Calu3 (cell line): ENCODE measurements around the gene MPV17L2. TPM values are rescaled to one million over a fixed set of nuclear protein-coding genes. Genes with fewer than 3 reads are reported as not detected.
A peak's percentile ranks its signal among the peaks of the same experiment; 100 is the strongest.

ENCODE experiments used
- BruUV-seq: library from RNA; stranded (reverse); fragments of 400-500 nt; replicated peaks from 2 replicates; lab custom pipeline; 2021; lab: Mats Ljungman, UMichigan
- CTCF ChIA-PET: fragments of 300-600 bp; sonication (Branson Sonifier 250); formaldehyde crosslinking; loops from one replicate; lab custom pipeline; 2022; ENCODE audit warnings: antibody characterized with exemption; lab: Charles Lee
- DNase-seq: peaks from one replicate; pipeline ENCODE4 v3.0.0; 2022
- H3K27ac Mint-ChIP-seq: one replicate; pipeline ENCODE4 v1.8.0; 2022; ENCODE audit warnings: mixed read lengths; ENCODE audit not compliant: unreplicated experiment
- H3K27me3 Mint-ChIP-seq: one replicate; pipeline ENCODE4 v1.8.0; 2022; ENCODE audit warnings: mixed read lengths; ENCODE audit not compliant: unreplicated experiment
- H3K36me3 Mint-ChIP-seq: one replicate; pipeline ENCODE4 v1.8.0; 2022; ENCODE audit warnings: mild to moderate bottlenecking, moderate library complexity, mixed read lengths; ENCODE audit not compliant: insufficient read depth, unreplicated experiment
- H3K4me1 Mint-ChIP-seq: one replicate; pipeline ENCODE4 v1.8.0; 2022; ENCODE audit warnings: mild to moderate bottlenecking, low read depth, mixed read lengths; ENCODE audit not compliant: unreplicated experiment
- H3K4me3 Mint-ChIP-seq: one replicate; pipeline ENCODE4 v1.8.0; 2022; ENCODE audit warnings: mild to moderate bottlenecking, low read depth, moderate library complexity, mixed read lengths; ENCODE audit not compliant: unreplicated experiment
- H3K9me3 Mint-ChIP-seq: one replicate; pipeline ENCODE4 v1.8.0; 2022; ENCODE audit warnings: low read depth, mixed read lengths; ENCODE audit not compliant: unreplicated experiment
- CTCF ChIP-seq: fragments of 200-600 bp; IDR thresholded peaks from one replicate; pipeline ENCODE4 v1.8.0; 2022; ENCODE audit warnings: antibody characterized with exemption; ENCODE audit not compliant: unreplicated experiment
- intact Hi-C: fragments of 100-400 bp; cut with micrococcal nuclease; formaldehyde crosslinking; loops from one replicate; pipeline ENCODE4 v1.10.0; 2022; ENCODE audit not compliant: unreplicated experiment
- total RNA-seq: library from RNA; stranded (reverse); gene quantifications from 2 replicates; pipeline ENCODE4 v1.2.3, GENCODE V29; 2022

The MPV17L2 gene
- total RNA-seq, 1 experiment from 2014 or later, result 10.9 TPM

DNA sequence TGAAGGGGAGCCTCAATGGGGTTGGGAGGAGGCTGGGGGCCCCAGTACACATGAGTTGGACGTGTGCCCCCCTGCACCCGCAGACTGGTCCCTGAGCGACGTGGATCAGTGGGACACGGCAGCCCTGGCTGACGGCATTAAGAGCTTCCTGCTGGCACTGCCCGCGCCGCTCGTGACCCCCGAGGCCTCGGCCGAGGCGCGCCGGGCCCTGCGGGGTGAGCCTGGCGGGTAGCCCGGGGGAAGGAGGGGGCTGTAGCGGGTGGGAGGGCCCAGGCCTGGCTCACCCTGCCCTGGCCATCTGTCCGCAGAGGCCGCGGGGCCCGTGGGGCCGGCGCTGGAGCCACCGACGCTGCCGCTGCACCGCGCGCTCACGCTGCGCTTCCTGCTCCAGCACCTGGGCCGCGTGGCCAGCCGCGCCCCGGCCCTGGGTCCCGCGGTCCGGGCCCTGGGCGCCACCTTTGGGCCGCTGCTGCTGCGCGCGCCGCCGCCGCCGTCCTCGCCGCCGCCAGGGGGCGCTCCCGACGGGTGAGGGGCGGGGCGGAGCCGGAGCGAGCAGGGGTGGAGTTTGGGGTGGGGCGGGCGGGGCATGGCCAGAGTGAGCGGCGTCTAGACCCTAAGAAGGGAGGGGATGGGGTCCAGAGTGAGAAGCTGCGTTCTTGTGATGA is 31.9 kb upstream of the MPV17L2 start:
- Mint-ChIP-seq H3K36me3 (peaks cover 38% of the 10 kb centered on the region), H3K4me1 (peaks cover 6% of the 10 kb centered on the region), H3K4me3 (no peak overlapping the region), H3K9me3 (no peaks in the 10 kb centered on the region), H3K27ac (no peak overlapping the region), H3K27me3 (no peaks in the 10 kb centered on the region)
- CTCF ChIA-PET, result interaction anchor here (0.7 kb wide), 2 partner anchors 23 to 225 kb away, joined by 3 read pairs; no protein-coding TSS in a partner anchor
- no TSS peak for BruUV-seq
- intact Hi-C loops, result no loop called here
- no peak for TF ChIP-seq CTCF
- DNase-seq, result peak; percentile 81

DNA sequence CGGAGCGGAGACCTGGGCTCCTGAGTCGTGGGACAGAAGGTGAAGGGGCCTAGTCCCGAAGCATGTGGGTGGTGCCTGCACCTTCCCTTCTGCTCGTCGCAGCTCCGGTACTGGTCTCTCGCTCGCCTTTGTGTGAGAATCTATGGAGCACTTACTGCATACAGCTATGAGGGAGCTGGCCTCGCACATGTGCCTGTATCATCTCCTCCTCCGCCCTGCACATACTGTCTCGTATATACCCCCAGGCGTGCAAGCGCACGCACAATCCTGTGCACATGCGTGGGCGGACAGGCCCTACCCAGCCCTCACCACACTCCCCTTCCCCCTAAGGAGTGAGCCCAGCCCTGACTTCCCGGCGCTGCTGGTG is 31.4 kb upstream of the MPV17L2 start:
- CTCF ChIA-PET, result no interaction called here
- DNase-seq, result no peak
- H3K4me3 Mint-ChIP-seq, result no peak overlapping the region
- BruUV-seq, result no TSS peak
- H3K4me1 Mint-ChIP-seq, result peaks cover under 1% of the 10 kb centered on the region
- H3K27me3 Mint-ChIP-seq, result no peaks in the 10 kb centered on the region
- intact Hi-C loops, result no loop called here
- no peak overlapping the region for H3K27ac Mint-ChIP-seq
- H3K9me3 Mint-ChIP-seq, result no peaks in the 10 kb centered on the region
- no peak for TF ChIP-seq CTCF
- H3K36me3 Mint-ChIP-seq, result peaks cover 40% of the 10 kb centered on the region

- no peaks in the 10 kb centered on the region for H3K4me1 Mint-ChIP-seq
- CTCF ChIA-PET, result no interaction called here
- TF ChIP-seq CTCF, result no peak
- H3K27me3 Mint-ChIP-seq, result no peaks in the 10 kb centered on the region
- H3K4me3 Mint-ChIP-seq, result no peak overlapping the region
- no peaks in the 10 kb centered on the region for H3K9me3 Mint-ChIP-seq
- no peak overlapping the region for H3K27ac Mint-ChIP-seq
- BruUV-seq, result no TSS peak
- no peak for DNase-seq
- intact Hi-C loops, result no loop called here
- peaks cover 47% of the 10 kb centered on the region for H3K36me3 Mint-ChIP-seq
These were observed 28.9 kb upstream of the MPV17L2 start for GRCh38 chr19:18164072-18164471.

- peaks cover 52% of the 10 kb centered on the region for H3K36me3 Mint-ChIP-seq
- BruUV-seq, result no TSS peak
- no peak for DNase-seq
- H3K4me3 Mint-ChIP-seq, result no peak overlapping the region
- H3K4me1 Mint-ChIP-seq, result no peaks in the 10 kb centered on the region
- no peak for TF ChIP-seq CTCF
- H3K27ac Mint-ChIP-seq, result no peak overlapping the region
- CTCF ChIA-PET, result no interaction called here
- no peaks in the 10 kb centered on the region for H3K27me3 Mint-ChIP-seq
- intact Hi-C loops, result no loop called here
- no peaks in the 10 kb centered on the region for H3K9me3 Mint-ChIP-seq
These were observed 27.0 kb upstream of the MPV17L2 start for GRCh38 chr19:18165794-18166544.
